ENCODE results near the gene HS1BP3. TPM values are rescaled to one million over a fixed set of nuclear protein-coding genes. Genes with fewer than 3 reads are reported as not detected.

The HS1BP3 gene
- polyA plus RNA-seq, 2 of the 4 experiments (the other 2 are of a cell fraction), result 12.4 to 23.5 TPM

DNA sequence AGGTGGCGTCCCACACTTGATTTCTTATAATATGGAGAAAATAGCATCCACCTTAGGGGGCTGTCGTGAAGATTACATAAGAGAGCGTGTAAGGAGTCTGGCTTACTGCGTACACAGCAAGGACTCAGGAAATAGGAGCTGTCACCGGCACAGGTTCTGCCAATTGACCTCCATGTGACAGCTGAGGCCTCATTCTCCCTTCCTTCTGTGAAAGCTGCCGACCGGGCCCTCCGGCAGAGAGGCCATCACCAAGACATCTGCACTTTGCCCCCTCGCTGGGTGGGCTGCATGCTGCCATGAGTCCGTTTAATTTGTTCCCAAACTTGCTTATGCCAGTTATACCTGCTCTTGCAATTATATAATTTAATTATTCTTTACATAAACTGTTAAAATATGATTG, 27.7 kb downstream of the HS1BP3 start:
- DNase-seq (ENCODE audit: low read depth in 1 of 2, low spot score in 1 of 2), result no peak
- H3K9me3 ChIP-seq, result no peaks in the 10 kb centered on the region
- H3K4me2 ChIP-seq, result no peak overlapping the region
- peaks cover 10% of the 10 kb centered on the region for H3K4me1 ChIP-seq
- FAIRE-seq, result no peak
- ChIA-PET POLR2A (interaction anchor here (1.6 kb wide), 1 partner anchor 176 kb away, joined by 8 read pairs; the partner anchor contains the start of gene RHOB), CTCF (interaction anchor here (1.6 to 4.8 kb wide), 4 partner anchors 12 to 227 kb away, joined by 5 to 27 read pairs (median 14); no protein-coding TSS in a partner anchor)
- no peak for ATAC-seq
- 82% methylated on average over 10 of the region's 10 CpGs for WGBS (ENCODE audit: missing lambda C conversion rate)
- no peak for TF ChIP-seq NFE2L2 (conservative IDR thresholded peaks at IDR 0.05; ENCODE audit: low read length)
- no peak for TF ChIP-seq ZSCAN20 (CRISPR knock-in tag; IDR thresholded peaks at IDR 0.05)
- no peak for TF ChIP-seq JUN (IDR thresholded peaks at IDR 0.05)
- TF ChIP-seq BHLHE40 (IDR thresholded peaks at IDR 0.05; ENCODE audit: low read depth, low read length), result no peak
- no peak overlapping the region for H3K4me3 ChIP-seq
- H3K27ac ChIP-seq, result no peak overlapping the region

DNA sequence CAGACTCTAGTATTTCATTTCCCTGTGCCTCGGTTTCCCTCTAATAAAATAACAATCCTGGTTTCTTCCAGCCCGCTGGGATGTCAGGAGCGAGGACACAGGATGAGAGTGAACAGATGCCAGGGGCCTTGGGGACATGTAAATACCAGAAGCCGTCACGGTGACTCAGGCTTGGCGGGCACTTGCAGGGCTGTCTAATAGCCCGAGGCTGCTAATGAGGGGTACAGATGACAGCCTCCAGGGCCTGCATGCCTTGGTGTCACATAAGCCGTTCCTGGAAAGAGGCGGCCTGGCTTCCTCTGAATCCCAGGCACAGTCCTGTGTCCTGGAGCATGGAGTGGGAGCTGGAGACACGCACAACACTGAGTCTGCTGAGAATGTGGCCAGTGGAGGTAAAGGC, 28.2 kb downstream of the HS1BP3 start:
- 74% methylated on average over 8 of the region's 10 CpGs for WGBS (ENCODE audit: missing lambda C conversion rate)
- POLR2A ChIA-PET, result interaction anchor here (1.6 to 10.2 kb wide), 2 partner anchors 174 to 176 kb away, joined by 8 to 137 read pairs; partner anchors contain the start of gene RHOB
- Histone ChIP-seq H3K4me3 (no peak overlapping the region), H3K4me2 (no peak overlapping the region), H3K9me3 (no peaks in the 10 kb centered on the region), H3K27ac (no peak overlapping the region), H3K4me1 (peaks cover 16% of the 10 kb centered on the region)
- DNase-seq (ENCODE audit: low read depth in 1 of 2, low spot score in 1 of 2) (no peak), ATAC-seq (no peak), FAIRE-seq (no peak)
- TF ChIP-seq MYC (IDR thresholded peaks at IDR 0.05; ENCODE audit: borderline replicate concordance, low read length) (no peak), ESRRA (IDR thresholded peaks at IDR 0.05; ENCODE audit: borderline replicate concordance, low read length) (no peak), CBX2 (IDR thresholded peaks at IDR 0.05; ENCODE audit: borderline replicate concordance, low read depth) (no peak), NR3C1 (IDR thresholded peaks at IDR 0.05) (no peak), HOXB5 (CRISPR knock-in tag; IDR thresholded peaks at IDR 0.05) (no peak), ZFP36 (IDR thresholded peaks at IDR 0.05; ENCODE audit: borderline replicate concordance, partially characterized antibody) (no peak), ZC3H11A (IDR thresholded peaks at IDR 0.05) (no peak), RARB (CRISPR knock-in tag; IDR thresholded peaks at IDR 0.05) (no peak), PHF8 (IDR thresholded peaks at IDR 0.05; ENCODE audit: borderline replicate concordance, low read depth) (no peak)
- TF ChIP-seq, protein P1, sequence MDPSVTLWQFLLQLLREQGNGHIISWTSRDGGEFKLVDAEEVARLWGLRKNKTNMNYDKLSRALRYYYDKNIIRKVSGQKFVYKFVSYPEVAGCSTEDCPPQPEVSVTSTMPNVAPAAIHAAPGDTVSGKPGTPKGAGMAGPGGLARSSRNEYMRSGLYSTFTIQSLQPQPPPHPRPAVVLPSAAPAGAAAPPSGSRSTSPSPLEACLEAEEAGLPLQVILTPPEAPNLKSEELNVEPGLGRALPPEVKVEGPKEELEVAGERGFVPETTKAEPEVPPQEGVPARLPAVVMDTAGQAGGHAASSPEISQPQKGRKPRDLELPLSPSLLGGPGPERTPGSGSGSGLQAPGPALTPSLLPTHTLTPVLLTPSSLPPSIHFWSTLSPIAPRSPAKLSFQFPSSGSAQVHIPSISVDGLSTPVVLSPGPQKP (IDR thresholded peaks at IDR 0.05; ENCODE audit: low read depth, low read length), result no peak
- TF ChIP-seq, protein P2, sequence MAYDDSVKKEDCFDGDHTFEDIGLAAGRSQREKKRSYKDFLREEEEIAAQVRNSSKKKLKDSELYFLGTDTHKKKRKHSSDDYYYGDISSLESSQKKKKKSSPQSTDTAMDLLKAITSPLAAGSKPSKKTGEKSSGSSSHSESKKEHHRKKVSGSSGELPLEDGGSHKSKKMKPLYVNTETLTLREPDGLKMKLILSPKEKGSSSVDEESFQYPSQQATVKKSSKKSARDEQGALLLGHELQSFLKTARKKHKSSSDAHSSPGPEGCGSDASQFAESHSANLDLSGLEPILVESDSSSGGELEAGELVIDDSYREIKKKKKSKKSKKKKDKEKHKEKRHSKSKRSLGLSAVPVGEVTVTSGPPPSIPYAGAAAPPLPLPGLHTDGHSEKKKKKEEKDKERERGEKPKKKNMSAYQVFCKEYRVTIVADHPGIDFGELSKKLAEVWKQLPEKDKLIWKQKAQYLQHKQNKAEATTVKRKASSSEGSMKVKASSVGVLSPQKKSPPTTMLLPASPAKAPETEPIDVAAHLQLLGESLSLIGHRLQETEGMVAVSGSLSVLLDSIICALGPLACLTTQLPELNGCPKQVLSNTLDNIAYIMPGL (CRISPR knock-in tag; IDR thresholded peaks at IDR 0.05; ENCODE audit: borderline replicate concordance), result no peak
- TF ChIP-seq, protein P3, sequence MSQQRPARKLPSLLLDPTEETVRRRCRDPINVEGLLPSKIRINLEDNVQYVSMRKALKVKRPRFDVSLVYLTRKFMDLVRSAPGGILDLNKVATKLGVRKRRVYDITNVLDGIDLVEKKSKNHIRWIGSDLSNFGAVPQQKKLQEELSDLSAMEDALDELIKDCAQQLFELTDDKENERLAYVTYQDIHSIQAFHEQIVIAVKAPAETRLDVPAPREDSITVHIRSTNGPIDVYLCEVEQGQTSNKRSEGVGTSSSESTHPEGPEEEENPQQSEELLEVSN (IDR thresholded peaks at IDR 0.05; ENCODE audit: borderline replicate concordance, low read depth), result no peak
- CTCF ChIA-PET, result interaction anchor here (1.3 to 4.8 kb wide), 6 partner anchors 10 to 227 kb away, joined by 3 to 27 read pairs (median 7); no protein-coding TSS in a partner anchor

DNA sequence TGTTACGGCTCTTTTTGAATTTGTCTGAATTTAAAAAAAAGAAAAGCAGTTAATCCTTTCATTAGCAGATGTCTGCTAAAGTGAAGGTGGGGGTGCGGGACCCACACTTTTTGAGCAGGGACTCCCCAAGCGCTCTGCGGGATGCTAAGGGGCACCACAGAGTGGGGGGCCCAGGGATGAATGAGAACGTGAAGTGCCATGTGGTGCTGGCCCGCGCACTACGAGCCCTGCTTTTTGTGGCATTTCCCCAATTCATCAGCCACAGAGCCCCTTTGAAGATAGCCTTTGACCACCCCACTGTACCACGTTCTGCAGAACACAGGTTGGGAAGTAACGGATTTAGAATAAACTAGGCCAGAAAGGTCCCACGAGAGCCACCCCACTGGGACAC, 28.6 kb downstream of the HS1BP3 start:
- H3K27ac ChIP-seq, result no peak overlapping the region
- 91% methylated on average over 11 of the region's 11 CpGs for WGBS (ENCODE audit: missing lambda C conversion rate)
- POLR2A ChIA-PET, result interaction anchor here (10.2 kb wide), 1 partner anchor 174 kb away, joined by 137 read pairs; the partner anchor contains the start of gene RHOB
- FAIRE-seq (no peak), DNase-seq (ENCODE audit: low read depth in 1 of 2, low spot score in 1 of 2) (no peak), ATAC-seq (no peak)
- no peak overlapping the region for H3K4me2 ChIP-seq
- peaks cover 20% of the 10 kb centered on the region for H3K4me1 ChIP-seq
- CTCF ChIA-PET, result interaction anchor here (1.3 to 2.5 kb wide), 5 partner anchors 11 to 174 kb away, joined by 3 to 20 read pairs (median 5); no protein-coding TSS in a partner anchor
- H3K4me3 ChIP-seq, result no peak overlapping the region
- H3K9me3 ChIP-seq, result no peaks in the 10 kb centered on the region
- TF ChIP-seq GATA3 (IDR thresholded peaks at IDR 0.05; ENCODE audit: borderline replicate concordance) (no peak), CBX8 (IDR thresholded peaks at IDR 0.05) (no peak), TFCP2L1 (CRISPR knock-in tag; IDR thresholded peaks at IDR 0.05) (no peak), JUN (IDR thresholded peaks at IDR 0.05) (no peak), CHD2 (IDR thresholded peaks at IDR 0.05; ENCODE audit: low read length, partially characterized antibody) (no peak)

All from A549 (cell line).